NK-92 treated with Interleukin-12 subunit alpha and Interleukin-12 subunit beta, amount 100 ng/mL, for 24 hours (cell line): ENCODE data around the gene KRTAP10-11.
"Not testable (repeated sequence)": the region's sequence is repeated elsewhere in the genome, so short reads cannot be mapped to it uniquely, and the experiment has no call there.

Experiments used
- DNase-seq: peaks from one replicate; lab custom pipeline; 2025; lab: John Stamatoyannopoulos, UW

Gene KRTAP10-11

GRCh38 chr21:44666401-44667320 lies 20.4 kb downstream of the KRTAP10-11 start, which contains the start of gene KRTAP12-2:
Gene KRTAP12-2 (minus strand): TSS chr21:44666927. CDS start chr21:44666886, 41 bp downstream.
- DNase-seq, result no peak

- no peak for DNase-seq
Observed at GRCh38 chr21:44667612-44668011, 21.4 kb downstream of the KRTAP10-11 start.

- no peak for DNase-seq
Observed at GRCh38 chr21:44670642-44671432, 24.6 kb downstream of the KRTAP10-11 start.

GRCh38 chr21:44671911-44672310 lies 25.7 kb downstream of the KRTAP10-11 start:
- DNase-seq, result no peak

- no peak for DNase-seq
Observed at GRCh38 chr21:44677881-44678280, 31.7 kb downstream of the KRTAP10-11 start.

- DNase-seq, result no peak
Observed at GRCh38 chr21:44681152-44681551, 34.9 kb downstream of the KRTAP10-11 start.

GRCh38 chr21:44681861-44682579 lies 35.8 kb downstream of the KRTAP10-11 start, which contains the start of gene KRTAP12-1:
Gene KRTAP12-1 (minus strand): TSS chr21:44682163. CDS start chr21:44682123, 40 bp downstream.
- DNase-seq, result no peak

- no peak for DNase-seq
Observed at GRCh38 chr21:44682580-44683151, 36.5 kb downstream of the KRTAP10-11 start.

GRCh38 chr21:44684077-44684476 lies 37.9 kb downstream of the KRTAP10-11 start:
- no peak for DNase-seq

- DNase-seq, result no peak
Observed at GRCh38 chr21:44684483-44684882, 38.3 kb downstream of the KRTAP10-11 start.

- not testable (repeated sequence) for DNase-seq
Observed at GRCh38 chr21:44685050-44685449, 38.8 kb downstream of the KRTAP10-11 start.

- DNase-seq, result no peak
Observed at GRCh38 chr21:44686000-44686781, 40.0 kb downstream of the KRTAP10-11 start.

GRCh38 chr21:44686843-44687561 lies 40.8 kb downstream of the KRTAP10-11 start:
- DNase-seq, result no peak

GRCh38 chr21:44687671-44688070 lies 41.5 kb downstream of the KRTAP10-11 start:
- no peak for DNase-seq

GRCh38 chr21:44689740-44690139 lies 43.5 kb downstream of the KRTAP10-11 start:
- DNase-seq, result not testable (repeated sequence)

GRCh38 chr21:44691686-44692085 lies 45.5 kb downstream of the KRTAP10-11 start:
- DNase-seq, result no peak

- DNase-seq, result no peak
Observed at GRCh38 chr21:44692798-44693512, 46.7 kb downstream of the KRTAP10-11 start.

- no peak for DNase-seq
Observed at GRCh38 chr21:44694776-44695175, 48.6 kb downstream of the KRTAP10-11 start.

- no peak for DNase-seq
Observed at GRCh38 chr21:44695184-44695583, 49.0 kb downstream of the KRTAP10-11 start.
